H9 (cell line): ENCODE data around the gene PGLYRP3. TPM values are rescaled to one million over a fixed set of nuclear protein-coding genes. Genes with fewer than 3 reads are reported as not detected.

Experiments used
- DNase-seq: peaks from one replicate; pipeline ENCODE4 v3.0.0-alpha.2; 2017
- H2AFZ ChIP-seq: one replicate; pipeline ENCODE4 v1.6.1; 2013; ENCODE audit warnings: mild to moderate bottlenecking, low read length, control low read depth, moderate library complexity
- H2AK5ac ChIP-seq: 2 replicates; pipeline ENCODE4 v1.6.1; 2013; ENCODE audit warnings: low read length, control low read depth, mixed read lengths; ENCODE audit not compliant: insufficient read length
- H2BK120ac ChIP-seq: one replicate; pipeline ENCODE4 v1.6.1; 2013; ENCODE audit warnings: low read depth, mild to moderate bottlenecking, low read length, control low read depth, inconsistent platforms; ENCODE audit not compliant: poor library complexity, severe bottlenecking
- H2BK12ac ChIP-seq: 2 replicates; pipeline ENCODE4 v1.6.1; 2013; ENCODE audit warnings: low read length, control low read depth, mixed read lengths, low read depth; ENCODE audit not compliant: insufficient read length
- H2BK15ac ChIP-seq: 2 replicates; pipeline ENCODE4 v1.6.1; 2013; ENCODE audit warnings: low read depth, low read length, control low read depth
- H2BK20ac ChIP-seq: one replicate; pipeline ENCODE4 v1.6.1; 2013; ENCODE audit warnings: low read depth, mild to moderate bottlenecking, low read length, control low read depth, inconsistent platforms; ENCODE audit not compliant: poor library complexity, severe bottlenecking
- H2BK5ac ChIP-seq: 2 replicates; pipeline ENCODE4 v1.6.1; 2013; ENCODE audit warnings: low read length, control low read depth, mixed read lengths; ENCODE audit not compliant: insufficient read length
- H3K14ac ChIP-seq: 2 replicates; pipeline ENCODE4 v1.6.1; 2013; ENCODE audit warnings: low read length, control low read depth; ENCODE audit not compliant: insufficient read depth
- H3K18ac ChIP-seq: 2 replicates; pipeline ENCODE4 v1.6.1; 2013; ENCODE audit warnings: low read depth, mild to moderate bottlenecking, mixed read lengths, low read length, control low read depth; ENCODE audit not compliant: insufficient read length
- H3K23ac ChIP-seq: 2 replicates; pipeline ENCODE4 v1.6.1; 2013; ENCODE audit warnings: low read length, control low read depth, mixed read lengths, low read depth; ENCODE audit not compliant: insufficient read length
- H3K23me2 ChIP-seq: 2 replicates; pipeline ENCODE4 v1.6.1; 2013; ENCODE audit warnings: low read depth, mild to moderate bottlenecking, mixed read lengths, low read length, control low read depth; ENCODE audit not compliant: insufficient read length, poor library complexity, severe bottlenecking
- H3K27ac ChIP-seq: 2 replicates; pipeline ENCODE4 v1.5.1; 2013; ENCODE audit warnings: low read length, control low read depth, mixed read lengths, low read depth; ENCODE audit not compliant: insufficient read length
- H3K27me3 ChIP-seq: 2 replicates; pipeline ENCODE4 v1.6.1; 2013; ENCODE audit warnings: low read length, control low read depth, inconsistent platforms; ENCODE audit not compliant: insufficient read depth
- H3K4ac ChIP-seq: 2 replicates; pipeline ENCODE4 v1.6.1; 2013; ENCODE audit warnings: low read depth, mild to moderate bottlenecking, control low read depth, inconsistent platforms, low read length, moderate library complexity
- H3K4me1 ChIP-seq: 2 replicates; pipeline ENCODE4 v1.6.1; 2013; ENCODE audit warnings: low read length, control low read depth, inconsistent platforms; ENCODE audit not compliant: insufficient read depth
- H3K4me2 ChIP-seq: 2 replicates; pipeline ENCODE4 v1.6.1; 2013; ENCODE audit warnings: low read length, control low read depth, mixed read lengths; ENCODE audit not compliant: insufficient read length, insufficient read depth
- H3K56ac ChIP-seq: 2 replicates; pipeline ENCODE4 v1.6.1; 2013; ENCODE audit warnings: low read depth, mild to moderate bottlenecking, mixed read lengths, low read length, control low read depth; ENCODE audit not compliant: insufficient read length
- H3K79me1 ChIP-seq: 2 replicates; pipeline ENCODE4 v1.6.1; 2013; ENCODE audit warnings: low read depth, mild to moderate bottlenecking, moderate library complexity, low read length, control low read depth, inconsistent platforms; ENCODE audit not compliant: insufficient read depth, poor library complexity, severe bottlenecking
- H3K79me2 ChIP-seq: 2 replicates; pipeline ENCODE4 v1.6.1; 2013; ENCODE audit warnings: low read length, control low read depth, inconsistent platforms; ENCODE audit not compliant: insufficient read depth
- H3K9ac ChIP-seq: 2 replicates; pipeline ENCODE4 v1.6.1; 2013; ENCODE audit warnings: low read length, control low read depth, mixed read lengths; ENCODE audit not compliant: insufficient read length; ENCODE audit errors: extremely low read depth
- H3K9me3 ChIP-seq: one replicate; pipeline ENCODE4 v1.6.1; 2013; ENCODE audit warnings: low read depth, low read length, inconsistent platforms; ENCODE audit not compliant: control insufficient read depth
- H3T11ph ChIP-seq: one replicate; pipeline ENCODE4 v1.6.1; 2013; ENCODE audit warnings: mild to moderate bottlenecking, low read length, control low read depth, inconsistent platforms
- H4K20me1 ChIP-seq: one replicate; pipeline ENCODE4 v1.6.1; 2013; ENCODE audit not compliant: control insufficient read depth, insufficient read length, insufficient read depth
- H4K5ac ChIP-seq: 2 replicates; pipeline ENCODE4 v1.6.1; 2013; ENCODE audit warnings: low read depth, mild to moderate bottlenecking, mixed read lengths, low read length, control low read depth; ENCODE audit not compliant: insufficient read length
- H4K8ac ChIP-seq: replicated peaks from 2 replicates; pipeline ENCODE4 v1.6.1; 2013; ENCODE audit warnings: low read length, control low read depth, mixed read lengths, low read depth; ENCODE audit not compliant: insufficient read length
- H4K91ac ChIP-seq: 2 replicates; pipeline ENCODE4 v1.6.1; 2013; ENCODE audit warnings: low read depth, mild to moderate bottlenecking, moderate library complexity, mixed read lengths, low read length, control low read depth; ENCODE audit not compliant: insufficient read length
- H3K27ac Mint-ChIP-seq, 3 experiments: 2 replicates in 2 of 3; 3 replicates in 1 of 3; pipeline ENCODE4 v1.8.0; 2020 to 2021; ENCODE audit warnings: mixed read lengths in 3 of 3, mild to moderate bottlenecking in 1 of 3, moderate library complexity in 1 of 3
- H3K27me3 Mint-ChIP-seq: 2 replicates; pipeline ENCODE4 v1.8.0; 2021; ENCODE audit warnings: low read depth, mild to moderate bottlenecking, moderate library complexity, mixed read lengths
- H3K36me3 Mint-ChIP-seq, 3 experiments: 2 replicates in 2 of 3; 3 replicates in 1 of 3; pipeline ENCODE4 v1.8.0; 2020 to 2021; ENCODE audit warnings: low read depth in 3 of 3, mixed read lengths in 3 of 3; ENCODE audit not compliant: insufficient read depth in 1 of 3
- H3K4me1 Mint-ChIP-seq, 2 experiments: 2 replicates each; pipeline ENCODE4 v1.8.0; 2020; ENCODE audit warnings: mixed read lengths in 2 of 2
- H3K4me3 Mint-ChIP-seq, 2 experiments: 2 replicates in 1 of 2; 3 replicates in 1 of 2; pipeline ENCODE4 v1.8.0; 2020 to 2021; ENCODE audit warnings: mild to moderate bottlenecking in 2 of 2, mixed read lengths in 2 of 2, moderate library complexity in 1 of 2
- H3K9me3 Mint-ChIP-seq, 2 experiments: 2 replicates in 1 of 2; 3 replicates in 1 of 2; pipeline ENCODE4 v1.8.0; 2020; ENCODE audit warnings: mild to moderate bottlenecking in 2 of 2, mixed read lengths in 2 of 2, moderate library complexity in 1 of 2
- CTCF ChIP-seq: fragments of 200-600 bp; sonication (generic); conservative IDR thresholded peaks from 3 replicates; pipeline ENCODE4 v1.8.0; 2021; ENCODE audit warnings: antibody characterized with exemption, mild to moderate bottlenecking
- WGBS: extraction: QIAGEN DNeasy Blood & Tissue Kit; methylation state at CpG from one replicate; pipeline ENCODE4 v1.1.7; 2013; ENCODE audit warnings: missing lambda C conversion rate, low lambda C conversion rate, mixed read lengths; ENCODE audit not compliant: insufficient read length; ENCODE audit errors: extremely low coverage; 5-methylcytosine and 5-hydroxymethylcytosine counted together
- total RNA-seq: library from RNA; stranded (reverse); gene quantifications from 2 replicates; pipeline ENCODE4 v1.2.1, GENCODE V29; 2021

The PGLYRP3 gene
- total RNA-seq, 1 experiment from 2014 or later, result not detected

- Histone ChIP-seq H3K27me3 (no peaks in the 10 kb centered on the region), H3K56ac (no peak overlapping the region), H3K4me2 (no peak overlapping the region), H4K20me1 (no peaks in the 10 kb centered on the region), H3K79me2 (no peaks in the 10 kb centered on the region), H2BK12ac (no peak overlapping the region), H3K18ac (no peak overlapping the region), H4K91ac (no peak overlapping the region), H3K14ac (no peak overlapping the region), H2AK5ac (no peak overlapping the region), H3K27ac (no peak overlapping the region), H2BK20ac (no peak overlapping the region), H2BK5ac (no peak overlapping the region), H2AFZ (no peak overlapping the region), H3K23me2 (no peaks in the 10 kb centered on the region), H2BK120ac (no peak overlapping the region), H3K9me3 (no peaks in the 10 kb centered on the region), H3T11ph (no peak overlapping the region), H4K8ac (no peak overlapping the region), H3K23ac (no peak overlapping the region), H3K4ac (no peak overlapping the region), H3K4me1 (no peaks in the 10 kb centered on the region), H4K5ac (no peak overlapping the region), H3K79me1 (no peaks in the 10 kb centered on the region), H2BK15ac (no peak overlapping the region), H3K9ac (no peak overlapping the region)
- Mint-ChIP-seq H3K36me3 (no peaks in the 10 kb centered on the region), H3K4me3 (no peak overlapping the region), H3K4me1 (peaks cover 0 to 5% of the 10 kb centered on the region in 2 experiments; a peak in 2 of 4 replicates), H3K27ac (no peak overlapping the region), H3K27me3 (peaks cover 14% of the 10 kb centered on the region), H3K9me3 (peaks cover 1 to 2% of the 10 kb centered on the region in 2 experiments; a peak in 1 of 5 replicates)
- WGBS, result no CpG with 5 or more reads among the region's 6 CpGs
- DNase-seq, result no peak
- no peak for TF ChIP-seq CTCF
Measured at GRCh38 chr1:153339802-153340201, 27.1 kb upstream of the PGLYRP3 start.
